Measurements from ENCODE around the gene OVOL3.
"Not testable (repeated sequence)": the region's sequence is repeated elsewhere in the genome, so short reads cannot be mapped to it uniquely, and the experiment has no call there.

Gene OVOL3

GRCh38 chr19:36101550-36102327, 9.2 kb upstream of the OVOL3 start:
- DNase-seq: no peak

DNA sequence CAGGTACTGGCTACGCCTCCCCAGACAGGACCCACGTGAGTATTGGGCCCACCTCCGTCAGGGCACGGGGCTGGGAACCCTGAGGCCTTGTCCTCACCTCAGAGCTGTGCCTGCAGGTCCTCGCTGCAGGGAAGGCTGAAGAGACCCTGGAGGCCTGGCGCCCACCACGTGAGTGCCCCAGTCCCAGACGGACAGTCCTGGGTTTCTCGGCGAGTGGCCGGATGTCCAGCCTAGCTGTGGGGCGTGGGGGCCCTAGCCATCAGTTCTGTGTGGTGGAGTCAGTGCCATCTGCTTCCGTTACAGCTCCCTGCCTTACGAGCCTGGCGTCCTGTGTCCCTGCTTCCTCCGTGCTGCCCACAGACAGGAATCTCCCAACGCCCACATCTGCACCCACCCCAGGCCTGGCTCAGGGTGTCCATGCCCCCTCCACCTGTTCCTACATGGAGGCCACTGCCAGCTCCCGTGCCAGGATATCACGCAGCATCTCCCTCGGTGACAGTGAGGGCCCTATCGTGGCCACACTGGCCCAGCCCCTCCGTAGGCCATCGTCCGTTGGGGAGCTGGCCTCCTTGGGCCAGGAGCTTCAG, 7.8 kb upstream of the OVOL3 start:
- DNase-seq: no peak

DNA sequence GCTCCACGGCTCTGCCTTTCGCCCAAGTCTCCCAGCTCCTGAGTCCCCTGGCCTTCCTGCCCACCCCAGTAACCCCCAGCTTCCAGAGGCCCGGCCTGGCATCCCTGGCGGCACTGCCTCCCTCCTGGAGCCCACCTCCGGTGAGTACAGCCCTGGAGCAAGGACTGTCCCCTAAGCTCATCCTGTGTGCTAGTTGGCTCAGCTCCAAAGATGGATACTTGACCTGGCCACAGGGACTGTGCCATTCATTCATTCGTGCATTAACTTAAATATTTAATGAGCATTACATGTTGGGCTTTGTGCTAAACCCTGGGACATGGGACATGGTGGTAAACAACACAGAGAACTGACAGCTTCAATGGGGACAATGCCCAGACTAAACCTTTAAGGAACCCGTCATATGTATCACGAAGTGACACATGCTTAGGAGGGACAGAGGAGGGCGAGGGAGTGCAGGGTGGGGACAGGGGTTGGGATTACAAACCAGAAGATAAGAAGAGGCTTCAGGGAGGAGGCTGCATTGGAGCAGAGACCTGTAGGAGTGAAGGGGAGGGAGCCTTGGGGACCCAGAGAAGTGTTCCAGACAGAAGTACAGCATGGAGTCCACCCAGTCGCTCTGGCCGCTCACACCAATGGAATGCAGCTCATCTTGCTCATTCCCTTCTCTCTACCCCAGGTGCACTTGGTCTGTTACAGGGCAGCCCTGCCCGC, 6.9 kb upstream of the OVOL3 start:
- no peak for DNase-seq

- DNase-seq: no peak
Measured at GRCh38 chr19:36106441-36106840, 4.5 kb upstream of the OVOL3 start.

DNA sequence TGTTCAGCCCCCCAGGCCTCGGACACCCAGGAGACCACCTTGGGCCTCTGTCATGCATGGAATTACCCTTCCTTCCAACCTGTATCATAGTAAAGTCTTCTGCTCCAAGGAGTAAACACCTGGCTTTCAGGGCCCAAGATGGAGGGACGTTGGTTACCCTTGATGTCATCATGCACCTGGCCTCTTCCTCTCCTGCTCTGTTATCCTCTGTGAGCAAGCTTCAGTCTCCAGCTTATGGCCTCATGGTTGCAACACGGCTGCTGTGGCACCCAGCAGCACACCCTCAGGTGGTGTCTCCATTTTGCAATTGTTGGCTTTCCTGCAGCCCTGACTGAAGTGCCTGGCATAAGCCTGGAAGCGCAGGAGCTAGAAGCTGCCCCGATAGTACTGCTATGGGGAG, 4.0 kb upstream of the OVOL3 start:
- DNase-seq: no peak

- no peak for DNase-seq
Measured at GRCh38 chr19:36108684-36109083, 2.3 kb upstream of the OVOL3 start.

- DNase-seq: no peak
Measured at GRCh38 chr19:36111200-36111539, 227 bp downstream of the OVOL3 start.

DNA sequence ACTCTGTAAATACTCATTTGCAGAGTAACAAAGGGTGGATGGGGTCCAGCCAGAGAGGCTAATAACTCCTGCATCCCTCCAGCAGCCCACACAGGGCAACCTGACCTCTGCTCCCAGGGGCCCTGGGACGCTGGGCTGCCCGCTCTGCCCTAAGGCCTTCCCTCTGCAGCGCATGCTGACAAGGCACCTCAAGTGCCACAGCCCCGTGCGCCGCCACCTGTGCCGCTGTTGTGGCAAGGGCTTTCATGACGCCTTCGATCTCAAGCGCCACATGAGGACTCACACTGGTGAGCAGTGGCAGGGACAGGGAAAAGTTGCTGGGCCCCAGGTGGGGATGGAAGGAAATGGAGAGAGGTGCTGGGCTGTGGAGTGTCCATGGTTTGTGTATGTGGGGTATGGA, 1.7 kb downstream of the OVOL3 start:
- no peak for DNase-seq

DNA sequence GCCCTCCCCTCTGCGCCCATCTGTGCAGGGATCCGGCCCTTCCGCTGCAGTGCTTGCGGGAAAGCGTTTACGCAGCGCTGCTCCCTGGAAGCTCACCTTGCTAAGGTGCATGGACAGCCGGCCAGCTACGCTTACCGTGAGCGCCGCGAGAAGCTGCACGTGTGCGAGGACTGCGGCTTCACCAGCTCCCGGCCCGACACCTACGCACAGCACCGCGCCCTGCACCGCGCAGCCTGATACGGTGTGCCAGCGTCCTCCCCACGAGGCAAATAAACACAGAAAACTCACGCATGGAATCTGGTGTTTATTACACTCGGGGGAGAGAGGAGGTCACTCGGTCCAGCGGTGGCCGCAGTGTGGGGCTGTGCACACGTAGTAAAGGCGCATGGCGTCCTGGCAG, 2.5 kb downstream of the OVOL3 start:
- DNase-seq: no peak

GRCh38 chr19:36113894-36114720, 3.2 kb downstream of the OVOL3 start:
- no peak for DNase-seq

DNA sequence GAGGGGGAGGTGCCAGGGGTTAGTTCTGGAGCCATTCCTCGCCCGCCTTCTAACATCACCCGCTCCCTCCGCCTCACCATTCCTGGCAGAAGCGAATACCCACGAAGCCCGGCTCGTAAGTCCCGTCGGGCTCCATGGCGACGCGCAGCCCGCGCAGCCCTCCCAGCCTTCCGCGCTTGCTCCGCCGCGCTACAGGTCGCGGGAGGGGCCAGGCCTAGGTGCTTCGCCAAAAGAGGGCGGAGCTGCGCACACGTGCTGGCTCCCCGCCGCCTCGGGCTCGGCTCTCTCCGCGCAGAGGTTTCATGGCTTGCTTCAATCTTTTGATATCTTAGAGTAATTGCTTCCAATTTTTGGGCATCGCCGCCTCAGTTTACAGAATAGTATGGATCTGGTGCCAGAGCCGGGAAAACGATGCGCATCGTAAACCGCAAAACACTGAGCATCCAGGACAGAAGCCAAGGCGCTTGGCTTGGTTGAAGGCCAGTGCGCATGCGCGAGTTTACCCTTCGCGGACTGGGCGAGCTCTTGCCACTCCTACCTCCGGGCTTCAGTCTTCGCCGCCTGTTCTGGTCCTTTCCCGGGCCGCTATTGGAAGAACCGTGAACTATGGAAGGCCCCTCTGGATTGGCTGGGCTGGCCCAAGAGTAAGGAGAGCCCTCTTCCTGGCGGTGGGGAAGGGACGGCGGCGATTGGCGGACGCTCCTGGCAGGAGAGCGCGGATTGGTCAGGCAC, 3.9 kb downstream of the OVOL3 start, which contains the start of gene POLR2I:
POLR2I (minus strand) TSS at position 155 of the 732 bp plus-strand sequence; CDS start at position 136, 19 bp downstream.
- DNase-seq: peak; percentile 100

GRCh38 chr19:36115453-36116343, 4.8 kb downstream of the OVOL3 start, which contains the start of gene TBCB:
Gene TBCB (plus strand): TSS chr19:36115468. CDS start chr19:36115561, 93 bp downstream.
- no peak for DNase-seq

DNA sequence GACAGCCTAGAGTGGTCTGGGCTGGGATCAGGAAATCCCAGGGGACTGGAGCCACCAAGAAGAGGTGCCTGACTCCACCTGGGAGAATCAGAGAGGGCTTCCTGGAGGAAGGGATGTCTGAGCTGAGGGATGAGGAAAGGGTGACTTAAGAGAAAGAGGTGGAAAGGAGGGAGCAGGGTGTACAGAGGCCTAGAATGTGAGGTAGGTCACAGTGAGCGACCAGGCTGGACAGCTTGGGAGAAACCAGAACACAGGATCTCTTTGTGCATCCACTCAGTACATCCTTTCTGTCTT, 5.3 kb downstream of the OVOL3 start:
- DNase-seq: no peak

- DNase-seq: no peak
Measured at GRCh38 chr19:36120092-36120983, 9.4 kb downstream of the OVOL3 start.

DNA sequence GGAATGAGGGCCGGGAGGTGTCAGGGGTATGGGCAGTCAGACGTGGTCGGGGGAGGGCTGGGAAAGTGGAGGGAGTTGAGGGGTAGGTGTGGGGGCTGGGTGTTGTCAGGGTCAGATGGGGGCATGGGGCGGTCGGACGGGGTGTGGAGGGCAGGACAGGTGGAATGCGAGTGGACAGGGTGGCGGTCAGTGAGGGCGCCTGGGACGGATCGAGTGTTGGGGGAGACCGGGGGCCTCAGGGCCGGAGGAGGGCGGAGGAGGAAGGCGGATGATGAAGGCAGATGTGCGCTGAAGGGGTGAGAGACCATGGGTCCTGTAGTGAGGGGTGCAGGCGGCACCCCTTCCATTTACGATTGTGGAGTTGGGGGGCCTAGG, 10.0 kb downstream of the OVOL3 start:
- no peak for DNase-seq

DNA sequence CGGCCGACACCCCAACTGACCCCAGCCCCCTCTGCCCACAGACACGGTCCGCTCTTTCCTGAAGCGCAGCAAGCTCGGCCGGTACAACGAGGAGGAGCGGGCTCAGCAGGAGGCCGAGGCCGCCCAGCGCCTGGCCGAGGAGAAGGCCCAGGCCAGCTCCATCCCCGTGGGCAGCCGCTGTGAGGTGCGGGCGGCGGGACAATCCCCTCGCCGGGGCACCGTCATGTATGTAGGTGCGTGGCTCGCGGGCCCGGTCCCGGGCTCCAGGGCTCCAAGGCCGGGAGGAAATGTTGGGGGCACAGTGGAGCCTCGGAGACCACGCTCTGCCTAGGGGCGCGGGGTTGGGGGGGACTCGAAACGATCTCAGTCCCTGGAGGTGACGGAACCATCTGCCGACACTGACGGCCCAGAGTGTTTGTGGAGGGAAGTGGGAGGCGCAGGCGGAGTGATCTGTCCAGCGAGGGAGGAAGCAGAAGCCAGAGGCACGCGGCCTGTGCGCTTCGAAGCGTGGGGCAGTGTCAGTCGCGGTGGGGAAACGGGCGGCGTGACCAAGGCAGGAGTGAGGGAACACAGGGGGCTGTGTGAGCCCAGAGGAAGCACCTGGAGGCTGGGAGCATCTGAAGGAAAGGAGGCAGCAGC, 10.7 kb downstream of the OVOL3 start:
- no peak for DNase-seq

DNA sequence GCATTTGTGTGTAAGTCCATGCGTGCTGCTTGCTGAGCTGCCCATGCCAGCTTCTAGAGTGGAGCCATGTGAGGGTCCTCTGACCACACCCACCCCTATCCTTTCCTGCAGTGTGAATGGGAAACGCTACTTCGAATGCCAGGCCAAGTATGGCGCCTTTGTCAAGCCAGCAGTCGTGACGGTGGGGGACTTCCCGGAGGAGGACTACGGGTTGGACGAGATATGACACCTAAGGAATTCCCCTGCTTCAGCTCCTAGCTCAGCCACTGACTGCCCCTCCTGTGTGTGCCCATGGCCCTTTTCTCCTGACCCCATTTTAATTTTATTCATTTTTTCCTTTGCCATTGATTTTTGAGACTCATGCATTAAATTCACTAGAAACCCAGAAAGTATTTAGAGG, 14.6 kb downstream of the OVOL3 start:
- no peak for DNase-seq

- peak; percentile 13 for DNase-seq
Measured at GRCh38 chr19:36128392-36128736, 17.4 kb downstream of the OVOL3 start.

DNA sequence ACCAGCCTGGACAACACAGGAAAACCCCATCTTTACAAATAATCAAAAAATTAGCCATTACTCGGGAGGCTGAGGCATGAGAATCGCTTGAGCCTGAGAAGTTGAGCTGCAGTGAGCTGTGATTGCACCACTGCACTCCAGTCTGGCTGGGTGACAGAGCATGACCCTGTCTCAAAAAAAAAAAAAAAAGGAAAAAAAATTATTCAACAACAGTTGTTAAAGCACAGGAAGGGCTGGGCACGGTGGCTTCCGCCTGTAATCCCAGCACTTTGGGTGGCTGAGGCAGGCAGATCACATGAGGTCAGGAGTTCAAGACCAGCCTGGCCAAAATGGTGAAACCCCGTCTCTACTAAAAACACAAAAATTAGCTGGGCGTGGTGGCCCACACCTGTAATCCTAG, 20.3 kb downstream of the OVOL3 start:
- DNase-seq: peak; percentile 65

DNA sequence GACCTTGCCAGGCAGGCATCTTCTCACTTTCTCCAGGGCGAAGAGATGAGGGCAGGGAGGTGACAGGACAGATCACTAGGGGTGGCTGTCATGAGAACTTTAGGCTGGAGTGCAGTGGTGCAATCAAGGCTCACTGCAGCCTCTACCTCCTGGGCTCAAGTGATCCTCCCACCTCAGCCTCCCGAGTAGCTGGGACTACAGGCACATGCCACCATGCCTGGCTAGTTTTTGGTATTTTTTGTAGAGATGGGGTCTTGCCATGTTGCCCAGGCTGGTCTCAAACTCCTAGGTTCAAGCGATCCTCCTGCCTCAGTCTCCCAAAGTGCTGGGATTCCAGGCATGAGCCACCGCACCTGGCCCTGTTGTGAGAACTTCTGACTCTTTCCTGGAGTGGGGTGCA, 23.9 kb downstream of the OVOL3 start:
- not testable (repeated sequence) for DNase-seq
